AG04450 (cell line): Measurements from ENCODE around the gene ZNF219. TPM values are rescaled to one million over a fixed set of nuclear protein-coding genes. Genes with fewer than 3 reads are reported as not detected.
A peak's percentile ranks its signal among the peaks of the same experiment; 100 is the strongest.

Experiments
- CTCF ChIA-PET: fragments of 300-600, 350-600 bp; formaldehyde crosslinking; extraction: SDS; loops from one replicate; lab custom pipeline; 2022; ENCODE audit warnings: antibody characterized with exemption, inconsistent platforms; lab: Charles Lee
- POLR2A ChIA-PET: fragments of 350-600 bp; formaldehyde crosslinking; extraction: SDS; loops from one replicate; lab custom pipeline; 2021; ENCODE audit warnings: antibody characterized with exemption, inconsistent platforms; lab: Yijun Ruan, JAX
- DNase-seq: peaks from one replicate; pipeline ENCODE4 v3.0.0-alpha.2; 2011; ENCODE audit warnings: low read depth, low spot score
- H3K27ac ChIP-seq: one replicate; pipeline ENCODE4 v1.5.1; 2012; ENCODE audit warnings: low read depth, low read length, control low read depth
- H3K27me3 ChIP-seq: one replicate; pipeline ENCODE4 v1.6.0; 2012; ENCODE audit warnings: low read length; ENCODE audit not compliant: control insufficient read depth, insufficient read depth
- H3K4me3 ChIP-seq: 2 replicates; pipeline ENCODE4 v1.5.1; 2011; ENCODE audit warnings: mild to moderate bottlenecking, low read depth, low read length, control low read depth
- H3K9me3 ChIP-seq: 2 replicates; pipeline ENCODE4 v1.5.1; 2012; ENCODE audit warnings: low read length; ENCODE audit not compliant: control insufficient read depth, insufficient read depth
- CTCF ChIP-seq: IDR thresholded peaks from 2 replicates; pipeline ENCODE4 v1.5.1; 2011; ENCODE audit warnings: low read depth, low read length, control low read depth, inconsistent platforms
- polyA plus RNA-seq: library from polyadenylated mRNA; depleted of rRNA; stranded (reverse); fragments of >200 nt; gene quantifications from 2 replicates; pipeline ENCODE4 v1.2.3, GENCODE V29; 2011

The ZNF219 gene
- polyA plus RNA-seq, 1 experiment: 3.9 TPM

GRCh38 chr14:21090194-21090939 lies 8.1 kb downstream of the ZNF219 start:
- no peaks in the 10 kb centered on the region for H3K27me3 ChIP-seq
- POLR2A ChIA-PET: interaction anchor here (0.8 to 4.9 kb wide), 2 partner anchors 19 to 76 kb away, joined by 3 to 40 read pairs; partner anchors contain the start of gene ARHGEF40
- CTCF ChIA-PET: interaction anchor here (1.2 to 6.3 kb wide), 6 partner anchors 11 to 99 kb away, joined by 3 to 55 read pairs (median 36); partner anchors contain the start of gene ARHGEF40
- no peak overlapping the region for H3K27ac ChIP-seq
- TF ChIP-seq CTCF: peak; percentile 51
- DNase-seq: no peak
- H3K4me3 ChIP-seq: no peak overlapping the region
- peaks cover 4% of the 10 kb centered on the region; the same call in 1 of the 2 replicates for H3K9me3 ChIP-seq

DNA sequence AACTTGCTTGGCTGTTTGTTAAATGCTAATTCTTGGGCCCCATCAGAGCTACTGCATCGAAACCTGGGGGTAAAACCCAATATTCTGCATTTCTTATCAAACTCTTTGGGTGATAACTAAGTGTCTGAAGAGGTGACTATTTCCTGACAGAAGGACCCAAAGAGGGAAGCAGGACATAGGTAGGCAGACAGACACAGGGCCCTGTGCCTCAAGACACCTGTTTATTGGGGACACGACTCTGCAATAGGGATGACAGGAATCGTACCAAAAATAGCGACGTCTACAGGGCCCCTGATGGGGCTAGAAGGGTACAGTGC lies 8.6 kb downstream of the ZNF219 start:
- no peaks in the 10 kb centered on the region for H3K27me3 ChIP-seq
- CTCF ChIA-PET: interaction anchor here (0.6 to 6.3 kb wide), 9 partner anchors 8 to 98 kb away, joined by 3 to 55 read pairs (median 7); partner anchors contain the start of genes ARHGEF40 and ZNF219
- TF ChIP-seq CTCF: no peak
- POLR2A ChIA-PET: interaction anchor here (0.8 to 4.9 kb wide), 3 partner anchors 13 to 75 kb away, joined by 3 to 40 read pairs (median 3); partner anchors contain the start of gene ARHGEF40
- no peak for DNase-seq
- H3K27ac ChIP-seq: no peak overlapping the region
- H3K4me3 ChIP-seq: no peak overlapping the region
- H3K9me3 ChIP-seq: peaks cover 4% of the 10 kb centered on the region; the same call in 1 of the 2 replicates

DNA sequence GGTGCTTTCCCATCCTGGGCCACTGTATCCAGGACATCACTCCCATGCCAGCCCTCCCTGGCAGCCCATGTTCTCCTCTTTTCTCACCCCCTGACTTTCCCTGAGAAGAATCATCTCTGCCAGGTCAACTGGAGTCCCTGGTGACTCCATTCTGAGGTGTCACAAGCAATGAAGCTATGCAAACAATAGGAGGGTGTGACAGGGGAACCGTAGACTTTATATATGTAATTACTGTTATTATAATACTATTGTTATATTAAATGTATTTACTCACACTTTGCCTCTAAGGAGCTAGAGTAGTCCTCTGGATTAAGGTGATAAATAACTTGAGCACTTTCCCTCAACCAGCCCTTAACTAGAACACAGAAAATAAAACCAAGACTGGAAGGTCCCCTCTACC lies 9.2 kb downstream of the ZNF219 start:
- Histone ChIP-seq H3K4me3 (no peak overlapping the region), H3K27ac (no peak overlapping the region), H3K9me3 (peaks cover 4% of the 10 kb centered on the region; the same call in 1 of the 2 replicates), H3K27me3 (no peaks in the 10 kb centered on the region)
- CTCF ChIA-PET: interaction anchor here (0.6 to 6.3 kb wide), 9 partner anchors 9 to 118 kb away, joined by 3 to 55 read pairs (median 7); partner anchors contain the start of genes ARHGEF40 and ZNF219
- no peak for DNase-seq
- TF ChIP-seq CTCF: no peak
- POLR2A ChIA-PET: interaction anchor here (1.2 to 4.9 kb wide), 2 partner anchors 14 to 18 kb away, joined by 3 to 40 read pairs; partner anchors contain the start of gene ARHGEF40

- peaks cover 4% of the 10 kb centered on the region; the same call in 1 of the 2 replicates for H3K9me3 ChIP-seq
- no peak for DNase-seq
- H3K27me3 ChIP-seq: no peaks in the 10 kb centered on the region
- TF ChIP-seq CTCF: no peak
- ChIA-PET CTCF (interaction anchor here (1.4 to 6.3 kb wide), 6 partner anchors 9 to 75 kb away, joined by 3 to 55 read pairs (median 36); partner anchors contain the start of genes ARHGEF40 and ZNF219), POLR2A (interaction anchor here (1.2 to 4.9 kb wide), 2 partner anchors 15 to 18 kb away, joined by 3 to 40 read pairs; partner anchors contain the start of gene ARHGEF40)
- no peak overlapping the region for H3K4me3 ChIP-seq
- no peak overlapping the region for H3K27ac ChIP-seq
Measured at GRCh38 chr14:21088687-21089086, 9.8 kb downstream of the ZNF219 start.
